NCI-H146 (cell line): ENCODE results near the gene MAEA.
A peak's percentile ranks its signal among the peaks of the same experiment; 100 is the strongest.
"Not testable (repeated sequence)": the region's sequence is repeated elsewhere in the genome, so short reads cannot be mapped to it uniquely, and the experiment has no call there.

Source experiments
- DNase-seq: peaks from one replicate; lab custom pipeline; 2025; lab: John Stamatoyannopoulos, UW

Gene MAEA

GRCh38 chr4:1335193-1335883 is 45.6 kb downstream of the MAEA start:
- not testable (repeated sequence) for DNase-seq

DNA sequence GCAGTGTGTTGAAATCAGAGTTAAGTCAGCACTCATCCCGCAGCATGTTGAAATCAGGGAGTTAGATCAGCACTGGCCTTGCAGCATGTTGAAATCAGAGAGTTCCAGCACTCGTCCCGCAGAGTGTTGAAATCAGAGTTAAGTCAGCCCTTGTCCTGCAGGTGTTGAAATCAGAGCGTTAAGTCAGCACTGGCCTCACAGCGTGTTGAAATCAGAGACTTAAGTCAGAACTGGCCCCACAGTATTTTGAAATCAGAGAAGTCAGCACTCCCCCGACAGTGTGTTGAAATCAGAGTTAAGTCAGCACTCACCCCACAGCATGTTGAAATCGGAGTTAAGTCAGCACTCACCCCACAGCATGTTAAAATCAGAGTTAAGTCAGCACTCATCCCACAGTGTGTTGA is 46.4 kb downstream of the MAEA start:
- DNase-seq, result no peak

GRCh38 chr4:1337376-1337831 is 47.7 kb downstream of the MAEA start:
- DNase-seq, result no peak

- no peak for DNase-seq
These were observed 48.5 kb downstream of the MAEA start for GRCh38 chr4:1337951-1338751.

DNA sequence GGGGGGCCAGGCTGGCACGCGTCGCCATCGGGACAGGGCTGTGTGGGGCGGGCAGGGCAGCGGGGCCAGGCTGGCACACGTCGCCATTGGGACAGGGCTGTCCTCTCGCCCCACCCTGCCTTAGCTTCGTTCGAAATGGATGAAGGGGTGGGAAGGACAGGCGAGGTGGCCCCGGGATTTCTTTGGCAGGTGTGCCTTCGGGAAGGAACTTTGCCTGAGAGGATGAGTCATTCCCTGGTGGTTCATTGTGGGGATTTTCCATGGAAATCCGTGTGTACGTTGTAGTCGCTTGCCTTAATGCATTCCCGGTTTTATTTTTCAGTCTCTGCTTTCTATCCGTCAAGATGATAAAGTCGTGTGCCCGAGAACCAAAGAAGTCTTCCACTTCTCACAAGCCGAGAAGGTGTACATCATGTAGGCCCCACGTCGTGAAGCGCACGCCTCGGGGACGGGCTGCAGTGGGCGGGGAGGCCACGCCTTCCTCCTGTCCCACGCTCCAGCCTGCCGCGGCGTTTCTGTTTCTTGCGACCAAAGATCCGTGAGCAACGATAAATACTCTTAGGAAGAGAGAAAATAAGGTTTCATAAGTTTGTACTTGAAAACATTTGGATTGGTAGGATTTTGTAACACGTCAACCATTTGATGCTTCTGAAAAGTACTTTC is 49.2 kb downstream of the MAEA start:
- DNase-seq, result no peak

DNA sequence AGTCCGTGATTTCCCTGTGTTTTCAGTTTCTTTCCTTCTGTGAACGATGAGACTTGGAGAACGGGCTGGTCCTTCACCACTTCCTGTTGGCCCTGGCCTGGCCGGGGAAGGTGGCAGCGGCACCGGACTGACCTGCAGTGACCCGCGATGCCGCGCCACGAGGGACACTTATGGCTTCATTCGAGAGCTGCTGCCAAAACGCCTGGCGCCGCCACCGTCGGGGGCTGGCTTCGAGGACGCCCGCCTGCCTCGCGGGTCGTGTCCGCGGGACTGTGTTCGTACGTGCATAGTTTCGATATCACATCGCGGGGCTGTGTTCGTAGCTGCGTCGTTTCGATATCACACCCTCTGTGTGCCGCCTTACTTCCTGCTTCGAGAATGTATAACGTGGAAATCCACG is 49.8 kb downstream of the MAEA start:
- no peak for DNase-seq

DNA sequence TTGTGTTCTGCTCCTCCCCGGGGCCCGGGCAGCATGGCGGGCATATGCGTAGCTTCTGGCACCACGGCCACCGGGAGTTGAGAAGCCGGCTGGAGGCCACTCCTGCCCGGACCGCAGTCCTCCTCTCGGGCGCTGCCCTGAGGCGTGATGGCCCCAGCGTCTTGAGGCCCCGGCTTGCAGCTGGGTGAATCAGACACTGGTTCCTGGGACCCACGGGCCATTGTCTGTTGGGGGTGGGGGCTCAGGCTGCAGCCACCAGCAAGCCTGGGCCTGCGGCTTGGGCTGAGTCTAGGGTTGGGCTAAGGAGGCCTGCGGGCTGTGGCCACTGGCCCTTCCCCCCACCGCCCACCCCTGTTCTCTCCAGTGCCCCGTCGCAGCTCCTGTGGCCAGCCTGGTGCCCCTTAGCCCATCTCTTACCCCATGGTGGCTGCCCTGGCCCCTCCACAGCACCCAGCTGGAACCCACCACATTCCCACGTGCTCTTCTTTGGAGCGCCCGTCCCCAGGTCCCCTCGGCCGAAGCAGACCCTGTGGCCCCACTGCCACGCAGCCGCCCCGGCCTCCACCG is 50.6 kb downstream of the MAEA start:
- DNase-seq, result no peak

DNA sequence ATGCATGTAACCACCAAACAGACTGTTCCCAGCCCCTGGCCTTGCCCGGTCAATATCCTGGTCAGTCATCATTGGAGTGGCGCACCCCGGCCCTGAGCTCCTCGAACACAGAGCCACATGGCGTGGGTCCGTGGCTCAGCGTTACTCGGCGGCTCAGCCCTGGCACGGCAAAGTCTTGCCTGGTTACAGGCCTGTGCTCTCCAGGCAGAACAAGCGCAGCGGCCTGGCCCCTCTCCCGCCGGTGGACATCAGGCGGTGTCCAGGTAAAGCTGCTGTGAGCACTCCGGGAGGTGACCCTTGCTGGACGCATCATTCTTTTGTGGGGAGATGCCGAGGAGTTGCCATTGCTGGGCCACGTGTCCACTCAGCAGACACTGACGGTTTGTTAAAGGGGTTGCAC is 51.2 kb downstream of the MAEA start:
- no peak for DNase-seq

GRCh38 chr4:1342003-1342402 is 52.3 kb downstream of the MAEA start:
- DNase-seq, result no peak

- DNase-seq, result no peak
These were observed 55.0 kb downstream of the MAEA start for GRCh38 chr4:1344696-1345095.

- DNase-seq, result peak; percentile 58
These were observed 56.5 kb downstream of the MAEA start for GRCh38 chr4:1345903-1346780.

GRCh38 chr4:1346781-1347409 is 57.2 kb downstream of the MAEA start, which contains the start of gene UVSSA:
Gene UVSSA (plus strand): TSS chr4:1347208. CDS start chr4:1348092, 884 bp downstream.
- DNase-seq, result peak; percentile 99

GRCh38 chr4:1347410-1347864 is 57.7 kb downstream of the MAEA start:
- peak; percentile 64 for DNase-seq

GRCh38 chr4:1348014-1348513 is 58.4 kb downstream of the MAEA start:
- no peak for DNase-seq

DNA sequence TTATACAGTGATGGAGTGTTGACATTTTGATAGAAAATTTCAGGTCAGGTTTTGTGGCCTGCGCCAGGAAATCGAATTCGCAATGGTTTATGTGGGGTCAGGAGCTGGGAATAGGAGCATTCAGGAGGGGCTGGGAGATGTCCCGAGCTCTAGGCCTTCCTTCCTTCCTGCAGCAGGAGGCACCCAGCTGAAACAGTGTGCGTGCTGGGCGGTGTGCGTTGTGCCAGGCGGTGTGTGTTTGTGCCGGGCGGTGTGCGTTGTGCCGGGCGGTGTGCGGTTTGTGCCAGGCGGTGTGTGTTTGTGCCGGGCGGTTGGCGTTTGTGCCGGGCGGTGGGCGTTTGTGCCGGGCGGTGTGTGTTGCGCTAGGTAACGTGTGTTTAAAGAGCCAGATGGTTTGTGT is 59.1 kb downstream of the MAEA start:
- no peak for DNase-seq

- DNase-seq, result no peak
These were observed 59.9 kb downstream of the MAEA start for GRCh38 chr4:1349359-1350168.

GRCh38 chr4:1350169-1350520 is 60.5 kb downstream of the MAEA start:
- no peak for DNase-seq

- peak; percentile 60 for DNase-seq
These were observed 62.3 kb downstream of the MAEA start for GRCh38 chr4:1351854-1352566.

GRCh38 chr4:1352567-1352900 is 62.8 kb downstream of the MAEA start:
- no peak for DNase-seq
